ENCODE measurements around the gene RFXANK. TPM values are rescaled to one million over a fixed set of nuclear protein-coding genes. Genes with fewer than 3 reads are reported as not detected.

Gene RFXANK
- total RNA-seq, 6 experiments from 2014 or later = 13.8 to 21.2 (median 17.3) TPM

GRCh38 chr19:19201697-19202630 is 9.9 kb downstream of the RFXANK start:
- Histone ChIP-seq H3K4me3 (peak overlapping the region; percentile 79 to 83 (median 81)), H3K27ac (no peak overlapping the region), H3K4me1 (peaks cover 0 to 10% (median 1%) of the 10 kb centered on the region in 4 donors), H3K9me3 (no peaks in the 10 kb centered on the region), H3K36me3 (peaks cover 0 to 3% (median 0%) of the 10 kb centered on the region in 4 donors), H3K27me3 (no peaks in the 10 kb centered on the region)
- ATAC-seq (no peak), DNase-seq (no peak)
- TF ChIP-seq POLR2A (IDR thresholded peaks at IDR 0.05) = no peak
- TF ChIP-seq CTCF (IDR thresholded peaks at IDR 0.05) = no peak
- intact Hi-C loops (cut with DNase I) = no loop called here
- WGBS (ENCODE audit: insufficient coverage, low coverage, low lambda C conversion rate, missing lambda C conversion rate) = 68% methylated on average over 8 of the region's 19 CpGs

- H3K27ac ChIP-seq = peak overlapping the region in 2 of 3 donors; percentile 30 to 33
- intact Hi-C loops (cut with DNase I) = no loop called here
- H3K9me3 ChIP-seq = no peaks in the 10 kb centered on the region
- H3K4me1 ChIP-seq = peaks cover 0 to 10% (median 1%) of the 10 kb centered on the region in 4 donors
- TF ChIP-seq CTCF (IDR thresholded peaks at IDR 0.05) (no peak), POLR2A (IDR thresholded peaks at IDR 0.05) (no peak)
- H3K27me3 ChIP-seq = no peaks in the 10 kb centered on the region
- 10% methylated on average over 3 of the region's 11 CpGs for WGBS (ENCODE audit: insufficient coverage, low coverage, low lambda C conversion rate, missing lambda C conversion rate)
- H3K36me3 ChIP-seq = peaks cover 0 to 3% (median 0%) of the 10 kb centered on the region in 4 donors
- no peak for ATAC-seq
- DNase-seq = no peak
- H3K4me3 ChIP-seq = peak overlapping the region; percentile 79 to 83 (median 81)
Observed at GRCh38 chr19:19202707-19203011, 10.6 kb downstream of the RFXANK start.

- H3K9me3 ChIP-seq = no peaks in the 10 kb centered on the region
- H3K4me3 ChIP-seq = peak within 1 kb of the TSS; percentile 79 to 83 (median 81)
- peaks cover 0 to 3% (median 0%) of the 10 kb centered on the region in 4 donors for H3K36me3 ChIP-seq
- H3K4me1 ChIP-seq = peaks cover 0 to 10% (median 1%) of the 10 kb centered on the region in 4 donors
- H3K27me3 ChIP-seq = no peaks in the 10 kb centered on the region
- intact Hi-C loops (cut with DNase I) = no loop called here
- 8% methylated on average over 42 of the region's 60 CpGs for WGBS (ENCODE audit: insufficient coverage, low coverage, low lambda C conversion rate, missing lambda C conversion rate)
- H3K27ac ChIP-seq = peak within 1 kb of the TSS in 2 of 3 donors; percentile 30 to 33
- peak; percentile 91 to 95 (median 94) for DNase-seq
- peak; percentile 15 for TF ChIP-seq POLR2A (IDR thresholded peaks at IDR 0.05)
- no peak for TF ChIP-seq CTCF (IDR thresholded peaks at IDR 0.05)
- ATAC-seq = peak; percentile 88 to 97 (median 96)
Observed at GRCh38 chr19:19203012-19203856, 11.2 kb downstream of the RFXANK start, which contains the start of gene NR2C2AP. Gene NR2C2AP (minus strand): TSS chr19:19203414. CDS start chr19:19203060, 354 bp downstream.

GRCh38 chr19:19204181-19204580 is 12.1 kb downstream of the RFXANK start:
- Histone ChIP-seq H3K36me3 (peaks cover 0 to 2% (median 0%) of the 10 kb centered on the region in 4 donors), H3K9me3 (no peaks in the 10 kb centered on the region), H3K27me3 (no peaks in the 10 kb centered on the region), H3K27ac (no peak overlapping the region), H3K4me1 (peaks cover 0 to 10% (median 1%) of the 10 kb centered on the region in 4 donors), H3K4me3 (no peak overlapping the region)
- DNase-seq (no peak), ATAC-seq (no peak)
- intact Hi-C loops (cut with DNase I) = no loop called here
- no peak for TF ChIP-seq POLR2A (IDR thresholded peaks at IDR 0.05)
- no peak for TF ChIP-seq CTCF (IDR thresholded peaks at IDR 0.05)
- 75% methylated on average over 13 of the region's 13 CpGs for WGBS (ENCODE audit: insufficient coverage, low coverage, low lambda C conversion rate, missing lambda C conversion rate)

Measured in right lobe of liver (tissue), 6 donors.